Endometrial microvascular endothelial cells (primary cell): ENCODE results near the gene CKAP5. TPM values are rescaled to one million over a fixed set of nuclear protein-coding genes. Genes with fewer than 3 reads are reported as not detected.
"Not testable (repeated sequence)": the region's sequence is repeated elsewhere in the genome, so short reads cannot be mapped to it uniquely, and the experiment has no call there.

Source experiments
- in situ Hi-C: cut with HindIII; loops from 2 replicates; pipeline ENCODE4 v1.10.0; 2017; ENCODE audit warnings: low sequenced_read_pairs, low pct_unique_long_range_greater_than_20kb; ENCODE audit errors: inconsistent ontology term
- total RNA-seq: library from RNA; depleted of rRNA; stranded (reverse); fragments of >200 nt; gene quantifications from one replicate; pipeline ENCODE4 v1.2.3, GENCODE V29; 2015; ENCODE audit errors: inconsistent ontology term

The CKAP5 gene
- total RNA-seq, 1 donor from 2014 or later, result 68.5 TPM

DNA sequence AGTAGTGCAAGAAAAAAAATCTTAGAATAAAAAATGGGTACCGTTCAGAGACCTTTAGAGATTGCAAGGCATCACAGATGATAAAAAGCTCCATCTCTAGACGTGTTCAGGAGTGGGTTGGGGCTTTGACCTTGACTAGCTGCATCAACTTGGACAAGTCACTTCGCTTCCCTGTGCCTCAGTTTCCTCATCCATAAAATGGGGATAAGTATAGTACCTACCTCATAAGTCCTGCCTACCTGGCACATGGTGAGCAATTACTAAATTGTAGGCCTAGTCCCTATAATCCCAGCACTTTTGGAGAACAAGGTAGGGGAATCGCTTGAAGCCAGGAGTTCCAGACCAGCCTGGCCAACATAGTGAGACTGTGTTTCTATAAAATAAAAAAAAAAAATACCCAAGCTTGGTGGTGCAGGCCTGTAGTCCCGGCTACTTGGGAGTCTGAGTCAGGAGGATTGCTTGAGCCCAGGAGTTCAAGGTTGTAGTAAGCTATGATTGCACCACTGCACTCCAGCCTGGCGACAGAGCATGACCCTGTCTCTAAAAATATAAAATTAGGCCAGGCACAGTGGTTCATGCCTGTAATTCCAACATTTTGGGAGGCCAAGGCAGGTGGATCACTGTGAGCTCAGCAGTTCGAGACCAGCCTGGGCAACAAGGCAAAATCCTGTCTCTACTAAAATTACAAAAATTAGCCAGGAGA is 133.1 kb downstream of the CKAP5 start:
- in situ Hi-C loops, result no loop called here

DNA sequence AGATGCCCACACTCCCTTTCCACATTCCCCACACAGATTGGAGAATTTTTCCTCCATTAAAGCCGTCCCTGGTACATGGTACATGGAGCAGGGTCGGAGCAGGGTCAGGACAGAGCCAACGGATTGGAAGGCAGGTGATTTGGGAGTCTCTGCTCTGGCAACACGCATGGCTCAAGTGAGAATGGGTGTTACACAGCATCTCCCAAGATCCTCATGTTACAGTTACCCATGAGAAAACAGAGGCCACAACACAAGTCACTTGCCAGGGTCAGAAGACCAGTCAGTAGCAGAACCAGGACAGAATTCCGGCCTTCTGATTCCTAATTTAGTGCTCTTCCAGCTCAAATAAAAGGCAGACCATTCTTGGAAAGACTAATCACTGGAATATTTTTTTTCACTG is 134.8 kb downstream of the CKAP5 start:
- in situ Hi-C loops, result no loop called here

- in situ Hi-C loops, result no loop called here
Observed at GRCh38 chr11:46710821-46711269, 135.2 kb downstream of the CKAP5 start.

DNA sequence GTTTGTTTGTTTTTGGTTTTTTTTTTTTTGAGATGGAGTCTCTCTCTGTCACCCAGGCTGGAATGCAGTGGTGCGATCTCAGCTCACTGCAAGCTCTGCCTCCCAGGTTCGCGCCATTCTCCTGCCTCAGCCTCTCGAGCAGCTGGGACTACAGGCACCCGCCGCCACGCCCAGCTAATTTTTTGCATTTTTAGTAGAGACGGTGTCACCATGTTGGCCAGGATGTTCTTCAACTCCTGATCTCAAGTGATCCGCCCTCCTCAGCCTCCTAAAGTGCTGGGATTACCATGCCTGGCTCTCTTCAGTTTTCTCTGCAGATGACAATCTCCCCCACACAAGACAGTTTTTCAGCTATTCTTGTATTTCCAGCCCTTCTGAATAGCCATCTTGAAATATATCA is 136.7 kb downstream of the CKAP5 start:
- in situ Hi-C loops, result not testable (repeated sequence)

- in situ Hi-C loops, result no loop called here
Observed at GRCh38 chr11:46706886-46707285, 139.2 kb downstream of the CKAP5 start.

DNA sequence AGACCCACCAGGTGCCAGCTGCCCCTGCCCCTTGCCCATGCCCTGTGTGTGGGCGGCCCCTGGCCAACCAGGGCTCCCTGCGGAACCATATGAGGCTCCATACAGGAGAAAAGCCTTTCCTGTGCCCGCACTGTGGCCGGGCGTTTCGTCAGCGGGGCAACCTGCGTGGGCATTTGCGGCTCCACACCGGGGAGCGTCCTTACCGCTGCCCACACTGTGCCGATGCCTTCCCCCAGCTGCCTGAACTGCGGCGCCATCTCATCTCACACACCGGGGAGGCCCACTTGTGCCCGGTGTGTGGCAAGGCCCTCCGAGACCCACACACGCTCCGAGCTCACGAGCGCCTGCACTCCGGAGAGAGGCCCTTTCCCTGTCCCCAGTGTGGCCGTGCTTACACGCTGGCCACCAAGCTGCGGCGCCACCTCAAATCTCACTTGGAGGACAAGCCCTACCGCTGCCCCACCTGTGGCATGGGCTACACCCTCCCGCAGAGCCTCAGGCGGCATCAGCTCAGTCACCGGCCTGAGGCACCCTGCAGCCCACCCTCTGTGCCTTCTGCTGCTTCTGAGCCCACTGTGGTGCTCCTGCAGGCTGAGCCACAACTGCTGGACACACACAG is 140.9 kb downstream of the CKAP5 start:
- in situ Hi-C loops, result no loop called here

DNA sequence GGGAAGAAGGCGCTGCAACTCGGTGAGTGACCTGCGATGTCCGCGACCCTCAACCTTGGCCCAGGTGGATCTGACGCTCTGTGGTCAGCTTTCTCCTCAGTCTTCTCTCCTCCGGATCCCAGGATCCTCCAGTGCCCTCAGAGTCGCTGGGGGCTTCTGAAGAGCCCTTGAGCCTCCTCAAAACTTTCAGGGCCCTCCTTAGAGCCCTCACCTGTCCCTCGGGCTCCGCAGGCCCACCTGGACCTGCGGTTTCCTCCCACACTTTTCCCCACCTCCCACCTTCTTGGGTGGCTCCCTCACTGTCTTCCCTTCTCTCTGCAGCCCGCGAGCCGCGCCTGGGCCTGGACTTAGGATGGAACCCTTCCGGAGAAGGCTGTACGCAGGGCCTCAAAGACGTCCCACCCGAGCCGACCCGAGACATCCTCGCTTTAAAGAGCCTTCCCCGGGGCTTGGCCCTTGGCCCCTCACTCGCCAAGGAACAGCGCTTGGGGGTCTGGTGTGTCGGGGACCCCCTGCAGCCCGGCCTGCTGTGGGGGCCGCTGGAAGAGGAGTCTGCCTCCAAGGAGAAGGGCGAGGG is 144.9 kb downstream of the CKAP5 start:
- in situ Hi-C loops, result no loop called here

DNA sequence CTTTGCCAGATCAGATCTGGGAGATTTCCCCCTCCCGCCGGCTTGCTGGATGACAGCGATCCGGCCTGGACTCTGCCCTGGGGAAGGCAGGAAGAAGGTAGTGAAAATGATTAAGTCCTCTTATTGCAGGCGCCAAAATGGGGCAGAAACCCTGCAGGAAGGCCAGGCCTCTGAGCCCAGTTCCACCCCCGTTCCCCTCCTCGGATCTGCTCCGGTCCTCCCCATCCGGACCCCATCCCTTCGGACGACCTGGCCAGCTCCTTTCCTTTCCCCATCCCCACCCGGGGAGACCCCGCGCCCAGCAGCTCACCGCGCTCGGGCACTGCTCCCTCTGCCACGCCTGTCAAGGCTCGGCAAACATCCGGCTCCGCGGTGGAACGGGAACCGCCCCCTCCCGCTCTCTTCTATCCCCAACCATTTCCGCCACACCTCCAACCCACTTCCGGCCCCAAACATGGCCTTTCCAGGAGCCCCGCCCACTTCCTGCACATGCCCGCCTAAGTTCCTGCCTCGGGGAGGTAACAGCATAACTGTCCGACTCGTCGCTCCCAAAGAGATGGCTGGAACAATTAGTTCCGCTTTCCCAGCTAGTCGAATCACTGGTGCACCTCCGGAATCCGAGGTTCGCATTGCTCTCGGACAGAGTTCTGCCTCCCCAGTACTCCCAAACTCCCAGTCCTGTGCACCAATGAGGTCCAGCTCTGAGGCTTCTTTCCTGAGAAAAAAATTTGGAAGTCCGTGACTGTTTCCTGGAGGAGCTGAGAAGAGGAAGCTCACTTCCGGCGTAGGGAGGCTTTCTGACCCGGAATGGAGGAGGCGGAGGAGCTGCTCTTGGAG is 145.6 kb downstream of the CKAP5 start, which contains the start of the genes ARHGAP1 and ZNF408:
Gene ARHGAP1, minus strand, starts transcription at position 379 of the 837 bp plus-strand sequence. CDS start 4,512 bp downstream, outside the sequence.
Gene ZNF408, plus strand, starts transcription at position 791 of the 837 bp plus-strand sequence. Its CDS starts 17 bp downstream, at position 808.
- in situ Hi-C loops, result no loop called here

DNA sequence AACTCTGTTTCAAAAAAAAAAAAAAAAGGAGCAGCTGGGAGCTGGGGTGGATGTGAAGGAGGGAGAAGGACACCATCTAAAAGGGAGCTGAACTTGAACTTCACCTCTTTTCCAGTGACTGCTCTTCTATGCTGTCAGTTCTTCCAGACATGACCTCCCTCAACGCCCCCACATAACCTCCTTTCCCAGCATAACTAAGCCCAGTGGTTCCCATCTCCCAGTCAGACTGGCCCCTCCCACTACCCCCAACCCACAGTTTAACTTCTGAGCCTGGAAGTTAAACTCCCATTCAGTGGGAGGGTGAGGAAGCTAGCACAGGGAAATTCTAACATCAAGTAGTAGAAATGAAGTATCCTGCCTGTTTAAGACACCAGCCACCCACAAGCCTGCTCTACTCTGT is 147.5 kb downstream of the CKAP5 start:
- in situ Hi-C loops, result no loop called here

- in situ Hi-C loops, result no loop called here
Observed at GRCh38 chr11:46697723-46698122, 148.4 kb downstream of the CKAP5 start.

DNA sequence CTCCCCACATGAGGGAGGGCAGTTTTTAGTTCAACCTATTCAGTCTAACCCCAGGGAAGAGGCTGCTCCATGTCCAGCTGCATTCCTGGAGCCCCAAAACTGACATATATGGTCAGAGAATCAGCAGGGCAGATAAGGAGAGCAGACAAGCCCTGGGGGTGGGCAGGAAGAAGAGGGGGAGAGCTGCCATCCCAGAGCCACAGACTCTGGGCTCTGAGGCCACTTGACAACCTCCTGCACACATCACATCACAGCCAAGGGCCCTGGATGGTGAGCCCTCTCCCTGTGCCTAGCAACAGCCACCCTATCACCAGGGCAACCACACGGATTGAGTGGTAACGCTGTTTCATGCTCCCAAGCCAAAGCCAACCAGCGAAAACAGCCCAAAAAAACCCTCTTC is 148.8 kb downstream of the CKAP5 start:
- in situ Hi-C loops, result no loop called here

DNA sequence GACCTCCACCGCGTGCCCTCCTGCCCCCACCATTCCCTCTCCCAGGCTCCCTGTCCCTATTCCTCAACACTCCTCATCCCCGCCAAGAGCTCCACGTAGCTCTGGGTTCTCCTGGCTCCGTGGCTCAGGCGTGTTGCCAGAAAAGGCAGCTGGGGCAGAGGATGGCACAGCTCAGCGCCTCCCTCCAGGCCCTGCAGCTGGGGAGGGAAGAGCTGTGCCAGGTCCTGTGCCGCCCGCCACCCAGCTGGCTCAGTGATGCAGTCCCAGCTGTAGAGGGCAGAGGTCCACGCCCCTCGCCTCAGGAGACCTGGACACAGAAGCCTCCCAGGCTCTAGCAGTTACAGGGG is 149.9 kb downstream of the CKAP5 start:
- in situ Hi-C loops, result no loop called here

- in situ Hi-C loops, result no loop called here
Observed at GRCh38 chr11:46695345-46696211, 150.5 kb downstream of the CKAP5 start.

GRCh38 chr11:46694607-46695006 is 151.5 kb downstream of the CKAP5 start:
- in situ Hi-C loops, result no loop called here

DNA sequence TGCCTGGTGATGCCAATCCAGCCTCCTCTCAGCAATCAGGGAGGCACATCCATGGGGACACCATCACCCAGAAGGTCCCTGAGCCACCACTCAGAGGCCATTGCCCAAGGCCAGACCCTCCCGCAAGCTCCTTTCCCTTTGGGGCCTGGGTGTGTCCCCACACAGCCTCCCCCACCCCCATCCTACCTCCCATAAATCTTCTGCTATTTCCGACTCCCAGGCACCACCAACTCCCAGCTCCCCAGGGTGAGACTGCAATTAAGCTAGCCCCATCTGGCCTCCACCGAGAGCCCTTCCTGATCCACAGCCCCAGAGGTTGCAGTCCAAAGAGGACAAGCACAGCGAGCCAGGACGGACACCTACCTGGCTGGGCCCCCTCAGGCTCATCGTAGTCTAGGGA is 152.0 kb downstream of the CKAP5 start:
- in situ Hi-C loops, result no loop called here

- in situ Hi-C loops, result no loop called here
Observed at GRCh38 chr11:46693597-46694012, 152.5 kb downstream of the CKAP5 start.
